ENCODE results near the gene LCMT1.

- TF ChIP-seq CTCF (IDR thresholded peaks at IDR 0.05) (no peak), ESRRA (IDR thresholded peaks at IDR 0.05; ENCODE audit: borderline replicate concordance, low read length) (no peak), SREBF2 (IDR thresholded peaks at IDR 0.05) (no peak), SMC3 (IDR thresholded peaks at IDR 0.05) (no peak), REST (IDR thresholded peaks at IDR 0.05) (no peak)
Measured at GRCh38 chr16:25118851-25119578, 7.5 kb downstream of the LCMT1 start.
